Mesenchymal stem cell (in vitro differentiated cells and primary cell): Measurements from ENCODE around the gene IFNLR1.

ENCODE experiments used
- DNase-seq: peaks from one replicate; pipeline ENCODE4 v3.0.0-alpha.2; 2013
- H2AFZ ChIP-seq: one replicate; pipeline ENCODE4 v1.6.1; 2013; ENCODE audit warnings: low read depth, mild to moderate bottlenecking, control low read depth, inconsistent platforms, low read length, moderate library complexity
- H2AK5ac ChIP-seq: 2 replicates; pipeline ENCODE4 v1.6.1; 2013; ENCODE audit warnings: low read length, moderate library complexity, mild to moderate bottlenecking, inconsistent platforms; ENCODE audit not compliant: severe bottlenecking
- H2BK120ac ChIP-seq: one replicate; pipeline ENCODE4 v1.6.1; 2013; ENCODE audit warnings: low read depth, mild to moderate bottlenecking, inconsistent platforms, low read length, moderate library complexity
- H2BK12ac ChIP-seq, 2 experiments: one replicate each; pipeline ENCODE4 v1.6.1; 2013; ENCODE audit warnings: inconsistent platforms in 2 of 2, low read length in 2 of 2, mild to moderate bottlenecking in 2 of 2, moderate library complexity in 2 of 2, control low read depth in 1 of 2
- H2BK15ac ChIP-seq: one replicate; pipeline ENCODE4 v1.6.1; 2013; ENCODE audit warnings: mild to moderate bottlenecking, low read depth, inconsistent platforms; ENCODE audit not compliant: poor library complexity, severe bottlenecking
- H2BK5ac ChIP-seq: 2 replicates; pipeline ENCODE4 v1.6.1; 2013; ENCODE audit warnings: low read depth, mild to moderate bottlenecking, low read length, control low read depth, inconsistent platforms; ENCODE audit not compliant: poor library complexity, severe bottlenecking
- H3K14ac ChIP-seq, 2 experiments: one replicate each; pipeline ENCODE4 v1.6.1; 2013; ENCODE audit warnings: inconsistent platforms in 2 of 2, low read length in 2 of 2, control low read depth in 1 of 2, mild to moderate bottlenecking in 1 of 2, moderate library complexity in 1 of 2
- H3K18ac ChIP-seq, 2 experiments: one replicate each; pipeline ENCODE4 v1.6.1; 2013; ENCODE audit warnings: inconsistent platforms in 2 of 2, low read length in 2 of 2, control low read depth in 1 of 2, low read depth in 1 of 2, mild to moderate bottlenecking in 1 of 2
- H3K23ac ChIP-seq, 2 experiments: one replicate each; pipeline ENCODE4 v1.6.1; 2013; ENCODE audit warnings: inconsistent platforms in 2 of 2, low read length in 2 of 2, mild to moderate bottlenecking in 2 of 2, moderate library complexity in 2 of 2, control low read depth in 1 of 2
- H3K27ac ChIP-seq: 2 replicates; pipeline ENCODE4 v1.5.1; 2013; ENCODE audit warnings: mild to moderate bottlenecking, moderate library complexity, low read length, control low read depth, inconsistent platforms; ENCODE audit not compliant: poor library complexity, severe bottlenecking
- H3K27me3 ChIP-seq, 2 experiments: 2 replicates each; pipeline versions ENCODE4 v1.6.1 to v1.7.0; 2013; ENCODE audit warnings: low read length in 2 of 2, mild to moderate bottlenecking in 2 of 2, moderate library complexity in 2 of 2, control low read depth in 1 of 2, inconsistent platforms in 1 of 2; ENCODE audit not compliant: control insufficient read depth in 1 of 2, insufficient read depth in 1 of 2
- H3K36me3 ChIP-seq, 2 experiments: 2 replicates each; pipeline versions ENCODE4 v1.6.1 to v1.7.0; 2013; ENCODE audit warnings: low read length in 2 of 2, control low read depth in 1 of 2, inconsistent platforms in 1 of 2, low read depth in 1 of 2, mild to moderate bottlenecking in 1 of 2; ENCODE audit not compliant: insufficient read depth in 2 of 2, control insufficient read depth in 1 of 2
- H3K4ac ChIP-seq, 2 experiments: one replicate each; pipeline ENCODE4 v1.6.1; 2013; ENCODE audit warnings: inconsistent platforms in 2 of 2, low read length in 2 of 2, mild to moderate bottlenecking in 2 of 2, moderate library complexity in 2 of 2, control low read depth in 1 of 2, low read depth in 1 of 2
- H3K4me1 ChIP-seq: 2 replicates; pipeline ENCODE4 v1.6.1; 2013; ENCODE audit warnings: low read depth, low read length, control low read depth; ENCODE audit not compliant: control insufficient read depth, insufficient read depth
- H3K4me2 ChIP-seq: 2 replicates; pipeline ENCODE4 v1.6.1; 2013; ENCODE audit warnings: low read length, mild to moderate bottlenecking, inconsistent platforms; ENCODE audit not compliant: poor library complexity, severe bottlenecking
- H3K4me3 ChIP-seq, 2 experiments: 2 replicates each; pipeline versions ENCODE4 v1.5.1 to v1.7.0; 2013; ENCODE audit warnings: low read length in 2 of 2, mild to moderate bottlenecking in 2 of 2, control low read depth in 1 of 2, low read depth in 1 of 2; ENCODE audit not compliant: insufficient read depth in 1 of 2
- H3K79me1 ChIP-seq: replicated peaks from 2 replicates; pipeline ENCODE4 v1.6.1; 2013; ENCODE audit warnings: mild to moderate bottlenecking, control low read depth, low read length, inconsistent platforms; ENCODE audit not compliant: poor library complexity, severe bottlenecking
- H3K9ac ChIP-seq: 2 replicates; pipeline ENCODE4 v1.7.0; 2013; ENCODE audit warnings: mild to moderate bottlenecking, low read length, moderate library complexity
- H3K9me3 ChIP-seq: 2 replicates; pipeline ENCODE4 v1.7.0; 2013; ENCODE audit warnings: mild to moderate bottlenecking, low read length; ENCODE audit not compliant: control insufficient read depth
- H4K8ac ChIP-seq: one replicate; pipeline ENCODE4 v1.6.1; 2013; ENCODE audit warnings: inconsistent platforms, mild to moderate bottlenecking, low read length, moderate library complexity
- H4K91ac ChIP-seq: one replicate; pipeline ENCODE4 v1.6.1; 2013; ENCODE audit warnings: mild to moderate bottlenecking, low read length, inconsistent platforms
- WGBS: methylation state at CpG from one replicate; pipeline ENCODE4 v1.1.7; 2013; ENCODE audit warnings: mixed read lengths; 5-methylcytosine and 5-hydroxymethylcytosine counted together

Gene IFNLR1

GRCh38 chr1:24231701-24232100, 44.6 kb upstream of the IFNLR1 start:
- DNase-seq = no peak

GRCh38 chr1:24228311-24228710, 41.2 kb upstream of the IFNLR1 start:
- H3K4ac ChIP-seq = no peak overlapping the region
- H2AK5ac ChIP-seq = no peak overlapping the region
- H2BK12ac ChIP-seq = no peak overlapping the region
- no peak overlapping the region for H3K9ac ChIP-seq
- H3K4me1 ChIP-seq = no peaks in the 10 kb centered on the region
- H2AFZ ChIP-seq = no peak overlapping the region
- H3K27me3 ChIP-seq = peaks cover 4 to 32% of the 10 kb centered on the region in 2 experiments
- H3K27ac ChIP-seq = no peak overlapping the region
- H2BK120ac ChIP-seq = no peak overlapping the region
- H4K91ac ChIP-seq = no peak overlapping the region
- WGBS = 93% methylated on average over 3 of the region's 4 CpGs
- H2BK15ac ChIP-seq = no peak overlapping the region
- no peak overlapping the region for H3K23ac ChIP-seq
- H2BK5ac ChIP-seq = no peak overlapping the region
- no peaks in the 10 kb centered on the region for H3K79me1 ChIP-seq
- H3K4me2 ChIP-seq = no peak overlapping the region
- H3K36me3 ChIP-seq = no peaks in the 10 kb centered on the region
- no peak overlapping the region for H4K8ac ChIP-seq
- no peaks in the 10 kb centered on the region for H3K9me3 ChIP-seq
- H3K14ac ChIP-seq = no peak overlapping the region
- no peak overlapping the region for H3K4me3 ChIP-seq
- H3K18ac ChIP-seq = no peak overlapping the region
- DNase-seq = no peak

More at GRCh38 chr1:24231701-24232100, 44.6 kb upstream of the IFNLR1 start:
- Histone ChIP-seq H2AFZ (no peak overlapping the region), H3K27me3 (peaks cover 0 to 16% of the 10 kb centered on the region in 2 experiments), H3K79me1 (no peaks in the 10 kb centered on the region), H2BK15ac (no peak overlapping the region), H3K27ac (no peak overlapping the region), H3K9me3 (peaks cover 4% of the 10 kb centered on the region), H4K8ac (no peak overlapping the region), H2AK5ac (no peak overlapping the region), H2BK120ac (no peak overlapping the region), H2BK5ac (no peak overlapping the region), H3K4me2 (no peak overlapping the region), H3K23ac (no peak overlapping the region), H3K18ac (no peak overlapping the region), H3K14ac (no peak overlapping the region), H3K4me3 (no peak overlapping the region), H3K4me1 (peaks cover 6% of the 10 kb centered on the region), H2BK12ac (no peak overlapping the region), H3K9ac (no peak overlapping the region), H3K4ac (no peak overlapping the region), H4K91ac (no peak overlapping the region), H3K36me3 (no peaks in the 10 kb centered on the region)
- WGBS = 96% methylated on average over 3 of the region's 3 CpGs

- Histone ChIP-seq H2BK12ac (no peak overlapping the region), H3K36me3 (no peaks in the 10 kb centered on the region), H3K79me1 (no peaks in the 10 kb centered on the region), H3K4me3 (no peak overlapping the region), H3K4ac (no peak overlapping the region), H3K4me2 (no peak overlapping the region), H2BK5ac (no peak overlapping the region), H3K14ac (no peak overlapping the region), H2AFZ (no peak overlapping the region), H2BK15ac (no peak overlapping the region), H3K27me3 (peaks cover 6 to 47% of the 10 kb centered on the region in 2 experiments), H3K27ac (no peak overlapping the region), H3K18ac (no peak overlapping the region), H3K4me1 (no peaks in the 10 kb centered on the region), H2BK120ac (no peak overlapping the region), H3K9ac (no peak overlapping the region), H4K91ac (no peak overlapping the region), H3K9me3 (no peaks in the 10 kb centered on the region), H4K8ac (no peak overlapping the region), H2AK5ac (no peak overlapping the region), H3K23ac (no peak overlapping the region)
- WGBS = 97% methylated on average over 5 of the region's 5 CpGs
- DNase-seq = no peak
These were observed 39.7 kb upstream of the IFNLR1 start for GRCh38 chr1:24226749-24227148.

GRCh38 chr1:24224761-24225160, 37.7 kb upstream of the IFNLR1 start:
- Histone ChIP-seq H3K36me3 (no peaks in the 10 kb centered on the region), H3K14ac (no peak overlapping the region), H3K4me2 (no peak overlapping the region), H3K18ac (no peak overlapping the region), H3K9ac (no peak overlapping the region), H4K91ac (no peak overlapping the region), H3K4me1 (no peaks in the 10 kb centered on the region), H2BK15ac (no peak overlapping the region), H3K4me3 (no peak overlapping the region), H3K9me3 (no peaks in the 10 kb centered on the region), H2BK12ac (no peak overlapping the region), H2BK120ac (no peak overlapping the region), H4K8ac (no peak overlapping the region), H2AK5ac (no peak overlapping the region), H3K4ac (no peak overlapping the region), H3K27ac (no peak overlapping the region), H3K27me3 (peaks cover 6 to 60% of the 10 kb centered on the region in 2 experiments), H2AFZ (no peak overlapping the region), H2BK5ac (no peak overlapping the region), H3K79me1 (no peaks in the 10 kb centered on the region), H3K23ac (no peak overlapping the region)
- no peak for DNase-seq
- WGBS = 74% methylated on average over 3 of the region's 4 CpGs
